ENCODE results near the gene TRIM47.
A peak's percentile ranks its signal among the peaks of the same experiment; 100 is the strongest.
"Not testable (repeated sequence)": the region's sequence is repeated elsewhere in the genome, so short reads cannot be mapped to it uniquely, and the experiment has no call there.

Gene TRIM47

DNA sequence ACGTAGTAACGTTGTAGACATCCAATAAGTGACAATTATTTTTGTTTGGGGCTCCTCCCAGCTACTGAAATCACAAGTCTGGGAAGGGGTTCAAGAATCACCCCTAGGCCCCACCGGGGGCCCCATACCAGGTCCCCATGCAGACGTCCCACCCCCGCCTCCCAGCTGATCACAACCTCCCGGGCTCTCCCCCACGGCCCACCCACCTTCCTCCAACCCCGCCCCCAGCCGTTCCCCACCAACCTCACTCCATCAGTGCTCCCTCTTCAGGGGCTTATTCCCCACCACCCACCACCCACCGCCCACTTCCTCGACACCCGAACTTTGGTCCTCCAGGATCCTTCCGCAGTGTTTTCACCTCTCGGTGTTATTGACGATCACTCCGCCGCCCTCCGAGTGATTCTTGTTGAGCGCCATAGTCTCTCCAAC, 23.5 kb downstream of the TRIM47 start:
- H3K4me3 Mint-ChIP-seq, result no peak overlapping the region
- peaks cover 29% of the 10 kb centered on the region for H3K4me1 Mint-ChIP-seq (ENCODE audit: low read depth)
- no peaks in the 10 kb centered on the region for H3K9me3 Mint-ChIP-seq
- no peak overlapping the region for H3K27ac Mint-ChIP-seq
- peaks cover 3% of the 10 kb centered on the region for H3K36me3 Mint-ChIP-seq (ENCODE audit: low read depth)
- H3K27me3 Mint-ChIP-seq (ENCODE audit: low read depth), result no peaks in the 10 kb centered on the region

DNA sequence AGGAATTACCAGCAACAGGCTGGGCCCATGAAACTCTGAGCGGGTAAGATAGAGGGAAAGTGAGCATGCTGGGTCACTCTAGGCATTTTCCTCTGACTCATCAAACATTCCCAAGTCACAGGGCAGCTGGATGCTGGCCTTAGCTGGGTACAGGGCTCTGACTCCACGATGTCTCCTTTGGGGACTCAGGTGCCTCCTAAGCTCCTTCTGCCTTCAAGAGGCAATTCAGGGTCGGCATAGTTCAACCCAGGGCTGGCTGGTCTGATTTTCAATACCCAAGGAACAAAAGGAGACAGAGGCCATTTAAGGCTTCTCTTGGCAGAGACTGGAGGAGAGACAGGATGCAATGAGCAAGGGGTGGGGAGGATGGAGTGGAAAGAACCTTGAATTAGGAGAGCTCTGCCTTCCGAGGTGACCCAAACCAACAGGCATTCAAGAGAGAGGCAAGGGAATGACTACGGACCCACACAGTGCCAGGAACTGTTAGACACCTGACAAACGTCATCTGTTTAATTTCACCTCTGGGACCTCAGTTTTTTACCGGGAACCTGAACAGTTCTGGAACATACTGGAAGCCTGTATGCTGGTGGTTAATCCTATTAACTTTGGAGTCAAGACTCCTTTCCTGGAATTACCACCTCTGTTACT, 24.2 kb downstream of the TRIM47 start:
- no peaks in the 10 kb centered on the region for H3K27me3 Mint-ChIP-seq (ENCODE audit: low read depth)
- H3K9me3 Mint-ChIP-seq, result no peaks in the 10 kb centered on the region
- H3K4me1 Mint-ChIP-seq (ENCODE audit: low read depth), result peaks cover 27% of the 10 kb centered on the region
- peaks cover 8% of the 10 kb centered on the region for H3K36me3 Mint-ChIP-seq (ENCODE audit: low read depth)
- peak overlapping the region; percentile 78 for H3K27ac Mint-ChIP-seq
- H3K4me3 Mint-ChIP-seq, result no peak overlapping the region

DNA sequence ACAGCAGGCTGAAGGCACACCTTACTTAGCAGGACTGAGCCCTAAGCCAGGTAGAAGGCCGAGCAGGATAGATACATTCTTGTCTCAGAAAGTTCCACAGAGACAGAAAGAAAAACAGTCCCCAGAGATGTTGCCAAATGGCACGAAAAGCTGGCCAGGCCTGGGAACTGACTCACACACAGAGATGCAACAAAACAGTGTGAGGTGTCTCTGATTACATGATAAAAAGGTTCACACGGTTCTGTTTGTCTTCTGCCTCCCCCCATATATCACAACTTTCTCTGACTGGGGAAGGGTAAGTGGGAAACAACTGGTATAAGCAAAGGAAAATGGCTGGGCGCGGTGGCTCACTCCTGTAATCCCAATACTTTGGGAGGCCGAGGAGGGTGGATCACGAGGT, 24.9 kb downstream of the TRIM47 start:
- Mint-ChIP-seq H3K4me3 (no peak overlapping the region), H3K27ac (no peak overlapping the region)

DNA sequence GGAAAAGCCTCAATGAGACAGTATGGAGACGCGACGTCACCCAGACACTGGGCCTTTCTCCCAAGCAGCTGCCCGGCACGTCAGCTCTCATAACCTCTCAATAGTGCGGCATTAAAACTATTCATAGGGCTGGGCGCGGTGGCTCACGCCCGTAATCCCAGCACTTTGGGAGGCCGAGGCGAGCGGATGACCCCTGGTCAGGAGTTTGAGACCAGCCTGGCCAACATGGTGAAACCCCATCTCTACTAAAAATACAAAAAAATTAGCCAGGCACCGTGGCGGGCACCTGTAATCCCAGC, 26.7 kb downstream of the TRIM47 start:
- not testable (repeated sequence) for H3K4me3 Mint-ChIP-seq; H3K9me3 Mint-ChIP-seq; H3K27ac Mint-ChIP-seq; H3K27me3 Mint-ChIP-seq (ENCODE audit: low read depth)
- Mint-ChIP-seq H3K36me3 (ENCODE audit: low read depth) (peaks cover 19% of the 10 kb centered on the region), H3K4me1 (ENCODE audit: low read depth) (peaks cover 28% of the 10 kb centered on the region)

More for the DNA sequence above, 24.9 kb downstream of the TRIM47 start:
- Mint-ChIP-seq H3K4me1 (ENCODE audit: low read depth) (peaks cover 24% of the 10 kb centered on the region), H3K36me3 (ENCODE audit: low read depth) (peaks cover 9% of the 10 kb centered on the region), H3K27me3 (ENCODE audit: low read depth) (no peaks in the 10 kb centered on the region), H3K9me3 (no peaks in the 10 kb centered on the region)

DNA sequence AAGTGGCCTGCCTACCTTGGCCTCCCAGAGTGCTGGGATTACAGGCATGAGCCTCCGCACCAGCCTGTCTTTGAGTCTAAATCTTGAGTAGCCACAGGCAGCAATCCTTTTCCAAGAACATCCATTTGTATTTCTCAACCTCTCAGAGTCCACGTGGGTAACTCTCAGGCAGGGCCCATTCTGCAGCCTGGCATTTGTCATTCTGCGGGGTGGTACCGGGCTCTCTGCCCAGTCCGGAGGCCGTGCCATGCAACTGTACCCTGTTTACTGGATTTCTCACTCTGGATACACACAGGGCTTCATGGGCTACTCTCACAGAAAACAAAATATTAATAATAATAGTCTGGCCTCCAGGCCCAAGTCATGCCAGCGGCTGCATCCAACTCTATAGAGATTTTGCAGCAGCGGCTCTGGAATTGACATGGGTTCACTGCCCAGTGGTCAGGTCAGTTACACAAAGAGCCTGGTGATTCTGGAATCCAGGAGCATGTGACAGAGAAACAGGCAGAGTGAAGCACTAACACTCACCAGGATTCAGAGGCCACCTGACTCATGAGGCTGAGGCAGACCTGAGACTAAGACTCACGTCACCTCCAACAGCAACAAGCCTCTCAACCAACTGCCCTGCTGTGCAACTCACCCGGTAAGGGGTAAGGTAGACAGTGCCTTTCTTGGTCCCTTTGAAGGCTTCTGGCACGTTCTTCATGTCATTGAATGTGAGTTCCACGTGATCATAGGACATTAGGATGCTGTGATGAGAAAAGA, 27.3 kb downstream of the TRIM47 start:
- peaks cover 23% of the 10 kb centered on the region for H3K4me1 Mint-ChIP-seq (ENCODE audit: low read depth)
- H3K9me3 Mint-ChIP-seq, result no peaks in the 10 kb centered on the region
- no peaks in the 10 kb centered on the region for H3K27me3 Mint-ChIP-seq (ENCODE audit: low read depth)
- H3K36me3 Mint-ChIP-seq (ENCODE audit: low read depth), result peaks cover 21% of the 10 kb centered on the region
- no peak overlapping the region for H3K27ac Mint-ChIP-seq
- no peak overlapping the region for H3K4me3 Mint-ChIP-seq

- Mint-ChIP-seq H3K27ac (no peak overlapping the region), H3K4me3 (no peak overlapping the region), H3K27me3 (ENCODE audit: low read depth) (no peaks in the 10 kb centered on the region), H3K9me3 (no peaks in the 10 kb centered on the region), H3K4me1 (ENCODE audit: low read depth) (peaks cover 26% of the 10 kb centered on the region), H3K36me3 (ENCODE audit: low read depth) (peaks cover 29% of the 10 kb centered on the region)
Measured at GRCh38 chr17:75849724-75850123, 28.7 kb downstream of the TRIM47 start.

DNA sequence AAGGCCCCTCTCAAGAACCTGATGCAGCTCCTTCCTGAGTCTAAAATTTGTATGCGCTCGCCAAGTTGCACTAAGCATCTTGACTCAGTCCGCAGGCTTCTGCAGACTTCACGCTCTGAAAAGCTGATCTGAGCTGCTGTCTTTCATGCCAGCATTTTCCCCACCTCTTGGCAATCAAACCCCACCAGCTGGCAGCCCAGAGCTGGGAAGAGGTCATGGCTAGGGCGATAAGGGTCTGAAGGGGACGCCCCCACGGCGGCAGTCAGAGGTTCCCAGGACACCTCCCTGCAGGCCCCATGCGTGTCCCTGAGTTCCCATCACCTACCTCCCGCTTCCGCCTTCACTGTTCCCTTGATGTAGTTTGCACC, 29.1 kb downstream of the TRIM47 start:
- Mint-ChIP-seq H3K9me3 (no peaks in the 10 kb centered on the region), H3K4me3 (no peak overlapping the region)

DNA sequence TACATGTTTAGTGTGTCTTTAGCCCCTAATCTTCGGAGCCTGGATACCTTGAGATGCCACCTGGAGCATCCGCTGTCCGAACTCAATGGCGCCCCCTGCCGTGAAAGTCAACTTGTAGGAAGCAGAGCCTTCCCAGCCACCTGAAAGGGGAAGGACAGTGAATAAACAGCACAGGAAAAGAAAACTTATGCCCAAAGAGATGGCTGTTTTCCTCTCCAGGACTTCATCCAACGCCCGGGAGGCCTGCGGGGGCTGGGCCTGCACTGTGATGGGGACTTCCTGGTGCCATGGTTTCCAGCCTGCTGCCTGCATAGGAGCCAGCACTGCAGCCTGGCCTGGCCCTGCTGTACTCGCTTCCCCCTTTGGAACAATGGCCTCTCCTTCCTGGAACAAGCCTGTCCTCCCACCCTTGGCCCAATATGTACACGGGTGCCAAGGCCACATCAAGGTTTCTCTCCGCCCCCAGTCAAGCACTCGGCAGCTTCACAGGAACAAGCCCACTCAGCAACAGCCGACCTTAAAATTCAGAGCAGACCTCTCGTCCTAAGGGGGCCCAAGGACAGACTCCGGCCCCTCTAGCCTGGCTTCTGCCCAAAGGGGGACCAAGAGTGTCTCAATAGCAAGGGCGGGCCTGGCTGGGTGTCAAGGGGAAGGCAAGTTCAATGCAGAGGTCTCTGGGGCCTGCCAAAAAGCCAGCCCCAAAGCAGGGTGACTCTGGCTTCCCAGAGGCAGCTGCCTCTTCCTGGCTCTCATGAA, 29.7 kb downstream of the TRIM47 start:
- Mint-ChIP-seq H3K4me3 (no peak overlapping the region), H3K9me3 (no peaks in the 10 kb centered on the region), H3K36me3 (ENCODE audit: low read depth) (peaks cover 29% of the 10 kb centered on the region)

More for the DNA sequence above, 29.1 kb downstream of the TRIM47 start:
- H3K27ac Mint-ChIP-seq, result no peak overlapping the region
- no peaks in the 10 kb centered on the region for H3K27me3 Mint-ChIP-seq (ENCODE audit: low read depth)
- H3K4me1 Mint-ChIP-seq (ENCODE audit: low read depth), result peaks cover 23% of the 10 kb centered on the region
- peaks cover 29% of the 10 kb centered on the region for H3K36me3 Mint-ChIP-seq (ENCODE audit: low read depth)

DNA sequence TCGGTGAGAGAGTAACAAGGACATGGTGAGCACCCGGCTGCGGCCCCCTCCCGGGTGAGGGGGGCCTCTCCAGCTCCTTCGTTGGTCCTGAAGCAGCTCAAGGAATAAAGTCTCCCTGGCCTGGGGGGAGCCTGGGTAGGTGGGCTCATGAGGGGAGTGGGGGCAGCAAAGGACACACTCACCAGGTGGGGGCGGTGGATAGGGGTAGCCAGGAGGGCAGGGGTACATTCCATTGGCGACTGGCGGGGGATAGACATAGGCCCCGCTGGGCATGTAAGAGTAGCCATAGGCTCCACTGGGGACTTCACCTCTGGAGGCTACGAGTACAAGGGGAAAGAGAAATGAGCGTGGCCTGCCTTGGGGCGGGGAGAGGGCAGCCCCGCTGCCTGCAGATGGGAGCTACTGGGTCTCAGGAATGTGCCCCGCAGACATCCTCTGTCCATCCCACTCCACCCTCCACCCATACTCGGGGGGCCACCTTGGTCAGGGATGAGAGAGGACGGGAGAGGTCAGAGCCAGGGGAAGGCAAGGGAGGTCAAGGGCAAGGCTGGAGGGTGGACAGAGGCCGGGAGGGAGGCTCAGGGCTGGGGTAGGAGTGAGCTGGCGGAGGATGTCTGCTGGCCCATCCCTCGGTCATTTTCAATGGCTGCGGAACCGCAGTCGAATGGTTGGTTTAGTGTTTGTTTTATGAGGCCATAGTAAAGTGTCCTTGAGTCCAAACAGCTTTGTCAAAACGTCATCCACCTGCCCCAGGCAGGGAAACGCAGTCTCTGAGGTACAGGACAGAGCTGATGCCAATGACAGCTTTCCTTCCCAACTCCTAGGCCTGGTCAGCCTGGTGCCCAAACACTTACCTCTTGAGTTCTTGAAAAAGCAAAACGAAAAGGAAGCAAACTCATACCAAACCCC, 30.5 kb downstream of the TRIM47 start:
- Mint-ChIP-seq H3K4me3 (no peak overlapping the region), H3K36me3 (ENCODE audit: low read depth) (peaks cover 33% of the 10 kb centered on the region), H3K27me3 (ENCODE audit: low read depth) (no peaks in the 10 kb centered on the region), H3K4me1 (ENCODE audit: low read depth) (peaks cover 19% of the 10 kb centered on the region), H3K27ac (peak overlapping the region; percentile 11), H3K9me3 (no peaks in the 10 kb centered on the region)

More for the DNA sequence above, 29.7 kb downstream of the TRIM47 start:
- Mint-ChIP-seq H3K27ac (peak overlapping the region; percentile 11), H3K4me1 (ENCODE audit: low read depth) (peaks cover 22% of the 10 kb centered on the region), H3K27me3 (ENCODE audit: low read depth) (no peaks in the 10 kb centered on the region)

- Mint-ChIP-seq H3K27ac (no peak overlapping the region), H3K27me3 (ENCODE audit: low read depth) (no peaks in the 10 kb centered on the region), H3K4me3 (no peak overlapping the region), H3K4me1 (ENCODE audit: low read depth) (peaks cover 20% of the 10 kb centered on the region), H3K36me3 (ENCODE audit: low read depth) (peaks cover 36% of the 10 kb centered on the region), H3K9me3 (no peaks in the 10 kb centered on the region)
Measured at GRCh38 chr17:75846692-75847613, 31.4 kb downstream of the TRIM47 start.

GRCh38 chr17:75845933-75846691, 32.3 kb downstream of the TRIM47 start:
- peak overlapping the region; percentile 62 for H3K27ac Mint-ChIP-seq
- peaks cover 36% of the 10 kb centered on the region for H3K36me3 Mint-ChIP-seq (ENCODE audit: low read depth)
- H3K4me3 Mint-ChIP-seq, result no peak overlapping the region
- peaks cover 19% of the 10 kb centered on the region for H3K4me1 Mint-ChIP-seq (ENCODE audit: low read depth)
- H3K27me3 Mint-ChIP-seq (ENCODE audit: low read depth), result no peaks in the 10 kb centered on the region
- H3K9me3 Mint-ChIP-seq, result no peaks in the 10 kb centered on the region

GRCh38 chr17:75845058-75845711, 33.2 kb downstream of the TRIM47 start:
- no peaks in the 10 kb centered on the region for H3K27me3 Mint-ChIP-seq (ENCODE audit: low read depth)
- no peaks in the 10 kb centered on the region for H3K9me3 Mint-ChIP-seq
- H3K4me3 Mint-ChIP-seq, result peak overlapping the region; percentile 25
- peaks cover 19% of the 10 kb centered on the region for H3K4me1 Mint-ChIP-seq (ENCODE audit: low read depth)
- peak overlapping the region; percentile 65 for H3K27ac Mint-ChIP-seq
- peaks cover 37% of the 10 kb centered on the region for H3K36me3 Mint-ChIP-seq (ENCODE audit: low read depth)
